HepG2 (cell line): ENCODE measurements around the gene SPHK2. TPM values are rescaled to one million over a fixed set of nuclear protein-coding genes. Genes with fewer than 3 reads are reported as not detected.

Experiments used
- ATAC-seq: fragments of 200-7000 bp; cut with Tn5 transposase; 3 replicates; pipeline ENCODE4 v1.9.1; 2020; ENCODE audit warnings: mild to moderate bottlenecking, moderate library complexity
- Bru-seq: library from RNA; stranded (reverse); fragments of 400-500 nt; gene quantifications from one replicate; lab custom pipeline; 2021; lab: Mats Ljungman, UMichigan
- BruChase-seq, 2 experiments: library from RNA; stranded (reverse); fragments of 400-500 nt; gene quantifications; one replicate each; lab custom pipeline; 2021; lab: Mats Ljungman, UMichigan
- BruUV-seq: library from RNA; stranded (reverse); fragments of 400-500 nt; replicated peaks from 2 replicates; lab custom pipeline; 2021; lab: Mats Ljungman, UMichigan
- CTCF ChIA-PET: fragments of 300-600 bp; formaldehyde crosslinking; extraction: SDS; loops from one replicate; lab custom pipeline; 2021; ENCODE audit warnings: low total read pairs, inconsistent platforms, low intra/inter-chr PET ratio; lab: Yijun Ruan, JAX
- POLR2A ChIA-PET: fragments of 350-600 bp; sonication (Branson Sonifier 250); formaldehyde crosslinking; loops from one replicate; lab custom pipeline; 2020; ENCODE audit warnings: antibody characterized with exemption, inconsistent platforms; lab: Yijun Ruan, JAX
- DNase-seq: peaks from one replicate; pipeline ENCODE4 v3.0.0-alpha.2; 2015; ENCODE audit warnings: low spot score
- FAIRE-seq: peaks from 3 replicates; lab custom pipeline; 2011; peaks lifted over from hg19 to GRCh38; lab: Jason Lieb, UNC
- H2AFZ ChIP-seq: one replicate; pipeline ENCODE4 v1.6.1; 2011; ENCODE audit warnings: low read length, inconsistent platforms
- H3K27ac ChIP-seq: fragments of 300-600 bp; 3 replicates; pipeline ENCODE4 v1.8.0; 2011; ENCODE audit warnings: mixed run types, mild to moderate bottlenecking, mixed read lengths, low read length, inconsistent platforms; ENCODE audit not compliant: insufficient read depth; ENCODE audit errors: extremely low read length
- H3K27me3 ChIP-seq, 2 experiments: fragments of 200-600 bp in 1 of 2; 2 replicates in 1 of 2; 3 replicates in 1 of 2; pipeline versions ENCODE4 v1.6.0 to v1.8.0; 2011; ENCODE audit warnings: low read length in 2 of 2, mild to moderate bottlenecking in 2 of 2, moderate library complexity in 2 of 2, inconsistent platforms in 1 of 2; ENCODE audit not compliant: insufficient read depth in 2 of 2, control insufficient read depth in 1 of 2
- H3K36me3 ChIP-seq, 2 experiments: fragments of 200-600 bp in 1 of 2; replicated peaks in 1 of 2; 2 replicates in 1 of 2; 3 replicates in 1 of 2; pipeline versions ENCODE4 v1.5.1 to v1.8.0; 2011; ENCODE audit warnings: low read length in 2 of 2, inconsistent platforms in 1 of 2; ENCODE audit not compliant: insufficient read depth in 2 of 2, control insufficient read depth in 1 of 2
- H3K4me1 ChIP-seq: 2 replicates; pipeline ENCODE4 v1.5.1; 2012; ENCODE audit warnings: low read length, inconsistent platforms; ENCODE audit not compliant: insufficient read depth
- H3K4me2 ChIP-seq: 2 replicates; pipeline ENCODE4 v1.6.0; 2011; ENCODE audit warnings: low read depth, low read length, inconsistent platforms
- H3K4me3 ChIP-seq, 3 experiments: fragments of 200-600 bp in 1 of 3; sonication (generic), shearing (Covaris generic) in 1 of 3; replicated peaks in 1 of 3; 2 replicates each; pipeline ENCODE4 v1.5.1; 2011 to 2016; ENCODE audit warnings: low read length in 3 of 3, inconsistent platforms in 2 of 3, low read depth in 2 of 3, mild to moderate bottlenecking in 2 of 3, control low read depth in 1 of 3, mixed read lengths in 1 of 3; ENCODE audit not compliant: insufficient read depth in 1 of 3
- H3K79me2 ChIP-seq: one replicate; pipeline ENCODE4 v1.6.1; 2011; ENCODE audit warnings: low read length, inconsistent platforms; ENCODE audit not compliant: insufficient read depth
- H3K9ac ChIP-seq: 2 replicates; pipeline ENCODE4 v1.6.0; 2011; ENCODE audit warnings: mild to moderate bottlenecking, low read depth, low read length, inconsistent platforms; ENCODE audit not compliant: insufficient read depth
- H3K9me3 ChIP-seq: 2 replicates; pipeline ENCODE4 v1.5.1; 2012; ENCODE audit warnings: mild to moderate bottlenecking, low read length
- H4K20me1 ChIP-seq: 2 replicates; pipeline ENCODE4 v1.6.0; 2011; ENCODE audit warnings: inconsistent platforms, mild to moderate bottlenecking, low read length, moderate library complexity; ENCODE audit not compliant: insufficient read depth
- CERS6 ChIP-seq: sonication (generic); formaldehyde crosslinking; IDR thresholded peaks from 2 replicates; pipeline ENCODE4 v1.5.0; 2020; ENCODE audit warnings: missing genetic modification reagents
- FUBP1 ChIP-seq: sonication (generic); formaldehyde crosslinking; IDR thresholded peaks from 2 replicates; pipeline ENCODE4 v1.5.1; 2020; ENCODE audit warnings: missing genetic modification reagents, mild to moderate bottlenecking, borderline replicate concordance
- MZF1 ChIP-seq: sonication (generic); formaldehyde crosslinking; IDR thresholded peaks from 2 replicates; pipeline ENCODE4 v1.8.1; 2023; ENCODE audit warnings: mild to moderate bottlenecking, missing genetic modification reagents, borderline replicate concordance
- SMAD3 ChIP-seq: sonication (generic); formaldehyde crosslinking; IDR thresholded peaks from 2 replicates; pipeline ENCODE4 v1.4.0; 2020; ENCODE audit warnings: missing genetic modification reagents
- SMYD3 ChIP-seq: sonication (generic); formaldehyde crosslinking; IDR thresholded peaks from 2 replicates; pipeline ENCODE4 v1.8.1; 2023; ENCODE audit warnings: mild to moderate bottlenecking, missing genetic modification reagents
- SRY ChIP-seq: sonication (generic); formaldehyde crosslinking; IDR thresholded peaks from 2 replicates; pipeline ENCODE4 v1.8.0; 2022; ENCODE audit warnings: mild to moderate bottlenecking, missing genetic modification reagents
- ZBTB44 ChIP-seq: sonication (generic); formaldehyde crosslinking; IDR thresholded peaks from 2 replicates; pipeline ENCODE4 v1.4.0; 2020; ENCODE audit warnings: missing genetic modification reagents
- ZNF710 ChIP-seq: sonication (generic); formaldehyde crosslinking; IDR thresholded peaks from 2 replicates; pipeline ENCODE4 v1.5.0; 2020; ENCODE audit warnings: mild to moderate bottlenecking, missing genetic modification reagents, borderline replicate concordance
- ZNF83 ChIP-seq: sonication (generic); formaldehyde crosslinking; IDR thresholded peaks from 2 replicates; pipeline ENCODE4 v1.4.0; 2020; ENCODE audit warnings: missing genetic modification reagents, mild to moderate bottlenecking, borderline replicate concordance
- WGBS: methylation state at CpG from one replicate; pipeline ENCODE4 v1.1.6; 2017; ENCODE audit warnings: low lambda C conversion rate; 5-methylcytosine and 5-hydroxymethylcytosine counted together
- in situ Hi-C: cut with HindIII; loops from 2 replicates; pipeline ENCODE4 v1.10.0; 2017; ENCODE audit warnings: low pct_unique_long_range_greater_than_20kb; ENCODE audit not compliant: extremely low pct_ligation_motif_present
- intact Hi-C: fragments of 100-400 bp; cut with micrococcal nuclease; formaldehyde crosslinking; loops from one replicate; pipeline ENCODE4 v1.10.0; 2022; ENCODE audit not compliant: unreplicated experiment
- long read RNA-seq, 2 experiments: library from RNA in 1 of 2; library from polyadenylated mRNA in 1 of 2; stranded (forward) in 1 of 2; unstranded in 1 of 2; transcript quantifications; one replicate each; pipeline ENCODE4 v2.0.0, GENCODE V29; 2019 to 2022
- polyA minus RNA-seq, 3 experiments: library from RNA; depleted of rRNA, polyadenylated mRNA; stranded (reverse); fragments of >200 nt; gene quantifications; 2 replicates each; pipeline ENCODE4 v1.2.3, GENCODE V29; 2011; ENCODE audit warnings: low replicate concordance in 1 of 3
- polyA plus RNA-seq, 8 experiments: library from polyadenylated mRNA; depleted of rRNA in 3 of 8; stranded (reverse) in 7 of 8; unstranded in 1 of 8; fragments of >200 nt; fragmentation: Illumina TruSeq in 4 of 8; extraction: Trizol in 4 of 8; gene quantifications; 2 replicates each; pipeline versions ENCODE4 v1.2.1 to v1.2.3, GENCODE V29; 2011 to 2016; ENCODE audit warnings: low read depth in 4 of 8, missing spikeins in 1 of 8, mixed read lengths in 1 of 8; ENCODE audit not compliant: insufficient read depth in 1 of 8
- total RNA-seq, 5 experiments: library from RNA; depleted of rRNA; stranded (reverse); fragments of >200 nt; fragmentation: Illumina TruSeq; extraction: Trizol; gene quantifications; 2 replicates each; pipeline ENCODE4 v1.2.3, GENCODE V29; 2016; ENCODE audit warnings: low read depth in 1 of 5

SPHK2 gene
- 11.1 and 14.4 TPM in 2 replicates for total RNA-seq (2016; rRNA removed; fragmentation: Illumina TruSeq; extraction: Trizol)
- 5.0 and 6.0 TPM in 2 replicates for total RNA-seq (2016; cell fraction: cytosol; rRNA removed; fragmentation: Illumina TruSeq; extraction: Trizol; ENCODE audit: low read depth)
- 8.9 and 15.9 TPM in 2 replicates for total RNA-seq (2016; cell fraction: insoluble cytoplasmic fraction; rRNA removed; fragmentation: Illumina TruSeq; extraction: Trizol)
- 10.7 and 12.1 TPM in 2 replicates for total RNA-seq (2016; cell fraction: membrane; rRNA removed; fragmentation: Illumina TruSeq; extraction: Trizol)
- 10.2 and 11.3 TPM in 2 replicates for total RNA-seq (2016; cell fraction: nucleus; rRNA removed; fragmentation: Illumina TruSeq; extraction: Trizol)
- polyA plus RNA-seq (2011; rRNA removed): 2.9 and 4.5 TPM in 2 replicates
- 2.2 and 3.8 TPM in 2 replicates for polyA plus RNA-seq (2011; cell fraction: cytosol; rRNA removed)
- polyA plus RNA-seq (2011; cell fraction: nucleus; rRNA removed): 17.1 and 20.8 TPM in 2 replicates
- polyA plus RNA-seq (2012): 2.8 and 3.1 TPM in 2 replicates
- 3.0 and 3.7 TPM in 2 replicates for polyA plus RNA-seq (2016; cell fraction: cytosol; fragmentation: Illumina TruSeq; extraction: Trizol; ENCODE audit: low read depth)
- 10.5 and 14.1 TPM in 2 replicates for polyA plus RNA-seq (2016; cell fraction: insoluble cytoplasmic fraction; fragmentation: Illumina TruSeq; extraction: Trizol; ENCODE audit: low read depth)
- polyA plus RNA-seq (2016; cell fraction: membrane; fragmentation: Illumina TruSeq; extraction: Trizol; ENCODE audit: low read depth): 7.7 and 9.4 TPM in 2 replicates
- polyA plus RNA-seq (2016; cell fraction: nucleus; fragmentation: Illumina TruSeq; extraction: Trizol; ENCODE audit: insufficient read depth, low read depth): 24.3 and 24.6 TPM in 2 replicates
- 11.6 and 13.3 TPM in 2 replicates for polyA minus RNA-seq (2011; rRNA and poly(A)+ RNA removed; ENCODE audit: low replicate concordance)
- polyA minus RNA-seq (2011; cell fraction: cytosol; rRNA and poly(A)+ RNA removed): 3.5 and 3.8 TPM in 2 replicates
- 9.0 and 10.2 TPM in 2 replicates for polyA minus RNA-seq (2011; cell fraction: nucleus; rRNA and poly(A)+ RNA removed)
- Bru-seq, nascent RNA: percentile 56 among the genes with signal in this experiment
- percentile 55 among the genes with signal in this experiment for BruChase-seq, experiment 1, labeled RNA remaining after a 6-hour chase
- BruChase-seq, experiment 2, labeled RNA remaining after a 2-hour chase: percentile 55 among the genes with signal in this experiment
- long read RNA-seq, experiment 1, partial matches to known transcripts: 1 of 2 reads
- long read RNA-seq, experiment 1, other reads (novel, unspliced or antisense): 1 of 2 reads
- long read RNA-seq, experiment 2, partial matches to known transcripts: 11 of 16 reads
- long read RNA-seq, experiment 2, other reads (novel, unspliced or antisense): 2 of 16 reads

GRCh38 chr19:48618916-48619691 lies at the start of gene SPHK2, which contains the start of gene RPL18:
Gene SPHK2, plus strand, starts transcription at chr19:48619506. Its CDS starts 1,009 bp downstream, at chr19:48620515.
Gene RPL18, minus strand, starts transcription at chr19:48619178. Its CDS starts 35 bp downstream, at chr19:48619143.
- WGBS: 0% methylated on average over 11 of the region's 69 CpGs
- peaks cover 38% of the 10 kb centered on the region for H4K20me1 ChIP-seq
- BruUV-seq: no TSS peak
- intact Hi-C loops: loop anchor here (2.0 kb wide), 1 partner anchor 16 kb away; no protein-coding TSS in a partner anchor
- no peaks in the 10 kb centered on the region for H3K9me3 ChIP-seq
- DNase-seq: peak; percentile 99
- H2AFZ ChIP-seq: no peak within 1 kb of the TSS
- CTCF ChIA-PET: no interaction called here
- H3K36me3 ChIP-seq: peaks cover 15 to 28% of the 10 kb centered on the region in 2 experiments
- peaks cover 51% of the 10 kb centered on the region for H3K4me1 ChIP-seq
- peak within 1 kb of the TSS; percentile 93 for H3K4me2 ChIP-seq
- peak within 1 kb of the TSS; percentile 89 to 99 (median 89) for H3K4me3 ChIP-seq
- H3K27ac ChIP-seq: peak within 1 kb of the TSS; percentile 76
- in situ Hi-C loops: no loop called here
- H3K27me3 ChIP-seq: no peaks in the 10 kb centered on the region; a peak in 1 of 5 replicates
- peak within 1 kb of the TSS; percentile 96 for H3K9ac ChIP-seq
- H3K79me2 ChIP-seq: peaks cover 33% of the 10 kb centered on the region
- POLR2A ChIA-PET: interaction anchor here (0.6 to 1.6 kb wide), 41 partner anchors 9 to 1023 kb away, joined by 3 to 61 read pairs (median 5); partner anchors contain the start of genes CA11, DBP, NUCB1 and SCAF1
- ATAC-seq: peak; percentile 87
- FAIRE-seq: peak; percentile 95
- TF ChIP-seq SRY (peak; percentile 84), ZNF710 (CRISPR knock-in tag) (peak; percentile 81; the same call in 1 of the 2 replicates), MZF1 (CRISPR knock-in tag) (no peak), ZNF83 (no peak), SMYD3 (no peak), SMAD3 (CRISPR knock-in tag) (peak; percentile 97), CERS6 (CRISPR knock-in tag) (no peak), FUBP1 (peak; percentile 75; the same call in 1 of the 2 replicates), ZBTB44 (peak; percentile 56)
